Kidney epithelial cell (primary cell): ENCODE measurements around the gene REXO4. TPM values are rescaled to one million over a fixed set of nuclear protein-coding genes. Genes with fewer than 3 reads are reported as not detected.

Source experiments
- DNase-seq: peaks from one replicate; pipeline ENCODE4 v3.0.0-alpha.2; 2010; ENCODE audit warnings: low read depth
- H3K27me3 ChIP-seq: 2 replicates; pipeline ENCODE4 v1.6.0; 2011; ENCODE audit warnings: low read length; ENCODE audit not compliant: control insufficient read depth, insufficient read depth
- H3K36me3 ChIP-seq: 2 replicates; pipeline ENCODE4 v1.5.1; 2011; ENCODE audit warnings: low read length; ENCODE audit not compliant: control insufficient read depth, insufficient read depth
- H3K4me3 ChIP-seq: 2 replicates; pipeline ENCODE4 v1.5.1; 2011; ENCODE audit warnings: low read depth, mild to moderate bottlenecking, control low read depth, low read length
- total RNA-seq: library from RNA; depleted of rRNA; stranded (reverse); fragments of >200 nt; gene quantifications from 2 replicates; pipeline ENCODE4 v1.2.3, GENCODE V29; 2015
- TF ChIP-seq, protein P1 (sequence below): IDR thresholded peaks from 2 replicates; pipeline ENCODE4 v1.5.1; 2011; ENCODE audit warnings: mild to moderate bottlenecking, moderate library complexity, low read length, control low read depth, inconsistent platforms; ENCODE audit not compliant: insufficient read depth, poor library complexity, severe bottlenecking

REXO4 gene, protein sequence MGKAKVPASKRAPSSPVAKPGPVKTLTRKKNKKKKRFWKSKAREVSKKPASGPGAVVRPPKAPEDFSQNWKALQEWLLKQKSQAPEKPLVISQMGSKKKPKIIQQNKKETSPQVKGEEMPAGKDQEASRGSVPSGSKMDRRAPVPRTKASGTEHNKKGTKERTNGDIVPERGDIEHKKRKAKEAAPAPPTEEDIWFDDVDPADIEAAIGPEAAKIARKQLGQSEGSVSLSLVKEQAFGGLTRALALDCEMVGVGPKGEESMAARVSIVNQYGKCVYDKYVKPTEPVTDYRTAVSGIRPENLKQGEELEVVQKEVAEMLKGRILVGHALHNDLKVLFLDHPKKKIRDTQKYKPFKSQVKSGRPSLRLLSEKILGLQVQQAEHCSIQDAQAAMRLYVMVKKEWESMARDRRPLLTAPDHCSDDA
- total RNA-seq = 21.9 and 23.1 TPM in 2 replicates

DNA sequence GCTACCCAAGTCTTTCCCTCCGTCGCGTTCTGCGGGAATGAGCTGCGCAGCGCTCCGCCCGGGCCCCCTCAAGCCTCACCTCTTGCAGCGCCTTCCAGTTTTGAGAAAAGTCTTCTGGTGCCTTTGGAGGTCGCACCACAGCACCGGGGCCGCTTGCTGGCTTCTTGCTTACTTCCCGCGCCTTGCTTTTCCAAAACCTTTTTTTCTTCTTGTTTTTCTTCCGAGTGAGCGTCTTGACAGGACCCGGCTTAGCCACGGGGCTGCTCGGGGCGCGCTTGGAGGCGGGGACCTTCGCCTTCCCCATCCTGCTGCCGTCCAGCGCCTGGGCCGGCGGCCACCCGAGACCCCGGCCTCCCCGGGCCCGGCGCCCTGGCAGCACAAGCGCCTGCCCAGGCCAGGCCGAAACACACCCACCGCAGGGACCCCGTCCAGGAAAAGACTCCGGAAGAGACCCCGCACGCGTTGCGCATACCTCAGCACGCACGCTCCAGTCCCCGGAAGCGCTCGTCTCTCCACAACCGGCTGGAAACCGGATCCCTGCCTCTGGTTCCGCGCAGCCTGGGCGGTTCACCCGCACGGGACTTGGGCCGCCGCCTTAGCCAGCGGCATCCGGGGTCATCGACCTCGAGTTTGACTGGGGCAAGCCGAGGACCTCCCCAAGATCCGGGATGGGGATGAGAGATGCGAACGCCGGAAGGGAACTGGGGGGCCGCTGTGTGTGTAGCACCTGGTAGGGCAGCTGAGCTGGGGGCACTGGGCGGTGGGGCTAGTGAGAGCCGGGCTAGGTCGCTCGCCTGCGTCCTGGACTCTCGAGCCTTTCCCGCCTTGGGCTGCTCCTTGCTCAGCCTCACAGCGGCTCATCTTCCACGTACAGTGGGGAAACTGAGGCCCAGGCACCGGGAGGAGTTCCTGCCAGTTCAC lies at the start of gene REXO4:
Gene REXO4 (minus strand): TSS at position 470 of the 921 bp plus-strand sequence. CDS start 166 bp downstream, at position 304.
- TF ChIP-seq, protein P1, sequence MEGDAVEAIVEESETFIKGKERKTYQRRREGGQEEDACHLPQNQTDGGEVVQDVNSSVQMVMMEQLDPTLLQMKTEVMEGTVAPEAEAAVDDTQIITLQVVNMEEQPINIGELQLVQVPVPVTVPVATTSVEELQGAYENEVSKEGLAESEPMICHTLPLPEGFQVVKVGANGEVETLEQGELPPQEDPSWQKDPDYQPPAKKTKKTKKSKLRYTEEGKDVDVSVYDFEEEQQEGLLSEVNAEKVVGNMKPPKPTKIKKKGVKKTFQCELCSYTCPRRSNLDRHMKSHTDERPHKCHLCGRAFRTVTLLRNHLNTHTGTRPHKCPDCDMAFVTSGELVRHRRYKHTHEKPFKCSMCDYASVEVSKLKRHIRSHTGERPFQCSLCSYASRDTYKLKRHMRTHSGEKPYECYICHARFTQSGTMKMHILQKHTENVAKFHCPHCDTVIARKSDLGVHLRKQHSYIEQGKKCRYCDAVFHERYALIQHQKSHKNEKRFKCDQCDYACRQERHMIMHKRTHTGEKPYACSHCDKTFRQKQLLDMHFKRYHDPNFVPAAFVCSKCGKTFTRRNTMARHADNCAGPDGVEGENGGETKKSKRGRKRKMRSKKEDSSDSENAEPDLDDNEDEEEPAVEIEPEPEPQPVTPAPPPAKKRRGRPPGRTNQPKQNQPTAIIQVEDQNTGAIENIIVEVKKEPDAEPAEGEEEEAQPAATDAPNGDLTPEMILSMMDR = no peak
- Histone ChIP-seq H3K27me3 (no peaks in the 10 kb centered on the region), H3K4me3 (peak within 1 kb of the TSS; percentile 68), H3K36me3 (no peaks in the 10 kb centered on the region)
- DNase-seq = peak; percentile 41

DNA sequence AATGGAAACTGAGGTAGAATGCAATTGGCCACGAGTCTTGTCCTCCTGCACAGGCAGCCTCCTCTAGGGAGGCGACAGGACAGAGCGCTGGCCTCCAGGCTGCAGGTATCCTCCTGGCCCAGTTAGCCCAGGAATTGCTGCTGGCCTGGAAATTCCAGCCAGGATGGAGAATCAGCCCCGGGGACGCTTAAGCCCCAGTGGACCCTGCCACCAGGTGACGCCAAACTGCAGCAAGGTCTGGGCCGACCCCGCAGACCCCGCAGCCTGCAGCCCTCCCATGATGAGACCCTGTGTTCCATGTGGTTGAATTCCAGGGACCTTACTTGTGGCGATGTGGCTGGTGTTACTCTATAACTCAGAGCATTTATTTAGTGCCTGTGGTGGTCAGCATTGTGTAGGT lies 49.3 kb upstream of the REXO4 start:
- Histone ChIP-seq H3K36me3 (peaks cover 1% of the 10 kb centered on the region), H3K27me3 (no peaks in the 10 kb centered on the region), H3K4me3 (no peak overlapping the region)
- TF ChIP-seq, protein P1 = no peak
- no peak for DNase-seq

DNA sequence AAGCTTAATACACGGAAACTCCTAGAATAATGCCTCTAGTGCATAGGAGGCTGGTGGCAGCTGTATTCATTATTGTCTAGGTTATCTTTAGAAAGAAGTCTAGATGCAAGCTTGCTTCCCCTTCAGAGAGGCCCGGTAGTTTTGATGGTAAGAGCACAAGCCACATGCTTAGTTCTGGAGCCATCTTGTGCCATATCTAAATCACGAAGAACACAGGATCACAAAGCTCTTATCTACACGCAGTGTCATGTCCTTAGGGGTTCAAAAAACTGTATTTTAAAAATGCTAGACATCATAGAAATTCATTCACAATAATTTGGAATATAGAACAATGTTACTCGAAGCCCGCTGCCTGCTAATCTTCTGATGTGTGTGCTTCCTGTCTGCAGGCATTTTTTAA lies 48.2 kb upstream of the REXO4 start:
- H3K4me3 ChIP-seq = no peak overlapping the region
- DNase-seq = no peak
- TF ChIP-seq, protein P1 = no peak
- H3K36me3 ChIP-seq = peaks cover 1% of the 10 kb centered on the region
- H3K27me3 ChIP-seq = no peaks in the 10 kb centered on the region

DNA sequence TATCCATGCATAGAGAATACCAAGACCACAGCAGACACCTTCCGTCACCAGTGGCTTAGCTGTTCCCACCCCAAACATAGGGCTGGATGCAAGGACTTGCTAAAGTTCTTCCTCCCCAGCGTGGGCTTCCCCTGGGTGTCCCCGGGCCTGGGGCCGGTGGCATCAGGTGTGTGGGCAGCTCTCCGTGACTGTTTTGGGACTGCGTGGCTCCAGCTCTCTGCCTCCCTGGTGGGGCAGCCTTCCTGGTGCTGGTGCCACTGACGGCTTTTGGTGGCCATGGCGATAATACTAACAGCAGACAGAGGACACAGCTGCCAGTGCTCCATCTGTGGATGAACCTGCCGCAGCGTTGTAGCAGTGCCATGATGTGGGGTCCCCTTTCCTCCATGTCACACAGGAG lies 46.8 kb upstream of the REXO4 start:
- DNase-seq = no peak
- no peak overlapping the region for H3K4me3 ChIP-seq
- H3K27me3 ChIP-seq = no peaks in the 10 kb centered on the region
- TF ChIP-seq, protein P1 = no peak
- H3K36me3 ChIP-seq = peaks cover 1% of the 10 kb centered on the region

DNA sequence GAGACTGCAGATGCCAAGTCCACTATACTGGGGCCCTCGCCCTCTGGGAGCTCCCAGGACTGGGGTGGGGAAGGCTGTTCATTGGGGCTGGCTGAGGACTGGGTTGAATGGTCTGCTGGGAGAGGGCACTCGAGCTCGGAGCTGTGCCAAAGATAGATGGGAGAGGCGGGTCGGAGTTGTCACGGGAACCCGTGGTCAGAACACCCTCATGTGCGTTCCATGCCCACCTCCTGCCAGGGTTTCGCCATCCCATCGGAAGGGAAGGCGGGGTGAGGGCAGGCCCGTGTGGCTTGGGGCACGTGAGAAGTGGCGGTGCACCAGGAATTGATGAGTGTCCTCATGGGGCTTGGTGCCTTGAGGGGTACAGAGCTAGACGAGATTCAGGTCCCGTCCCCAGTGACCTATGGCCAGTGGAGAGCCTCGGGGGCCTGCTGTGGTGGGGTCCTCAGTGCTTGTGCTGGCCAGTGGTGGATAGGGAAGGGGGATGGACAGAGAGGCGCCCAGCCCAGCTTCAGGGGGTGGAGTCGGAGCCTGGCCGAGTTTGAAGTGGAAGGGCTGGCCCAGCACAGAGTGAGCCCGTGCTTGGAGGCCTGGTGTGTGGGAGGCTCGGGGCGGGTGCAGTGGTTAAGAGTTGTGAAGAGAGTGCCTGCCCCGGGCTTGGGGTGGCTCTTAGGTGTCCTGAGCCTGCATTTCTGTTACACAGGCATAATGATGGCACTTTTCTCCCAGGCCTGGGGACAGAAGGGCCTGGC lies 46.2 kb upstream of the REXO4 start:
- Histone ChIP-seq H3K36me3 (peaks cover 1% of the 10 kb centered on the region), H3K4me3 (no peak overlapping the region), H3K27me3 (no peaks in the 10 kb centered on the region)
- DNase-seq = no peak
- TF ChIP-seq, protein P1 = no peak
